PC-9 (cell line): ENCODE measurements around the gene S100A14.

Source experiments
- EZH2 ChIP-seq: fragments of 200-600 bp; sonication (generic); IDR thresholded peaks from 2 replicates; pipeline ENCODE4 v1.8.0; 2017; ENCODE audit warnings: antibody characterized with exemption, low read depth
- TF ChIP-seq, protein P1 (sequence below): fragments of 200-600 bp; sonication (generic); conservative IDR thresholded peaks from 2 replicates; pipeline ENCODE4 v1.6.1; 2017; ENCODE audit warnings: mixed run types, antibody characterized with exemption, mild to moderate bottlenecking, moderate library complexity

DNA sequence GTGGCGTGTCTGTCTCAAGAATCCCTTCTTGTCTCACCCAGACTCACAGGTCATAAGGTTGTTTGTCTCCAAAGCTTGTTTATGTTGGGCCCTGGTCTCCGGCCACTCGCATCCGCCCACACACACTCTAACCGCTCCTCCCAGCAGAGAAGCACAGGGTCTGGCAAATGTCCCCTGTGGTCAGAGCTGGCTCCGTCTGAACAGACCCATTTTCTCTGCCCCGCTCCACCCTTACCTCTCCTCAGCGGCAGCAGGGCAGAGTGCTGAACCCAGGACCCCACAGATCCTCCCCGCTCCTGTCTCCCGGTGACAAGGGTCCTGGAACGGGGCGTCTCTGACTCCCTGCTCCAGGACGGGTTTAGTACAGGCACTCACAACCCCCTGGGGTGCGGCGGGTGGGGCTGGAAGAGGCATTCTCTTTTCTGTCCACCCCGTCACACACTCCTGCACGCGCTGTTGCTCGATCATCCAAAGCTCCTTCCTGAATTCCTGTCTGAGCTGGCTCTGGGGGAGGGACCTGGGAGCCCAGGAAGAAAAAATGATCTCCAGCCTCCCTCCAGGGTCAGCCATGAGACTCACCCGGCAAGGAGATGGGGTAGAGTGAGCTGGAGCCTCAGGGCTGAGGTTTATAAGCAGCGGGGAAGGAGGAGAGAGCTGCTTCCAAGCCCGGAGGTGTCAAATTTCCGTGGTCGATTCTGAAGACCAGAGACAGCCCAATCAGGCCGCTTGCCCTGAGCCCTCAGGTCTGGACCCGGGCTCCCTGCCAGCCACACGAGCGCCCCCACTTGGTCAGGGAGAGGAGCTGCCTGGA, 11.0 kb upstream of the S100A14 start, which contains the start of gene S100A13:
- TF ChIP-seq, protein P1, sequence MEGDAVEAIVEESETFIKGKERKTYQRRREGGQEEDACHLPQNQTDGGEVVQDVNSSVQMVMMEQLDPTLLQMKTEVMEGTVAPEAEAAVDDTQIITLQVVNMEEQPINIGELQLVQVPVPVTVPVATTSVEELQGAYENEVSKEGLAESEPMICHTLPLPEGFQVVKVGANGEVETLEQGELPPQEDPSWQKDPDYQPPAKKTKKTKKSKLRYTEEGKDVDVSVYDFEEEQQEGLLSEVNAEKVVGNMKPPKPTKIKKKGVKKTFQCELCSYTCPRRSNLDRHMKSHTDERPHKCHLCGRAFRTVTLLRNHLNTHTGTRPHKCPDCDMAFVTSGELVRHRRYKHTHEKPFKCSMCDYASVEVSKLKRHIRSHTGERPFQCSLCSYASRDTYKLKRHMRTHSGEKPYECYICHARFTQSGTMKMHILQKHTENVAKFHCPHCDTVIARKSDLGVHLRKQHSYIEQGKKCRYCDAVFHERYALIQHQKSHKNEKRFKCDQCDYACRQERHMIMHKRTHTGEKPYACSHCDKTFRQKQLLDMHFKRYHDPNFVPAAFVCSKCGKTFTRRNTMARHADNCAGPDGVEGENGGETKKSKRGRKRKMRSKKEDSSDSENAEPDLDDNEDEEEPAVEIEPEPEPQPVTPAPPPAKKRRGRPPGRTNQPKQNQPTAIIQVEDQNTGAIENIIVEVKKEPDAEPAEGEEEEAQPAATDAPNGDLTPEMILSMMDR: no peak; the same call in 1 of the 2 replicates
- TF ChIP-seq EZH2: no peak
